A549 (cell line): ENCODE results near the gene PRRX2.

ENCODE experiments used
- JUN ChIP-seq, 2 experiments: fragments of >200 bp; sonication (Bioruptor Twin); formaldehyde crosslinking; IDR thresholded peaks; 2 replicates in 1 of 2; 3 replicates in 1 of 2; pipeline ENCODE4 v1.6.1; 2016 to 2017
- RAD21 ChIP-seq, 2 experiments: fragments of >200 bp in 1 of 2; sonication (Bioruptor Twin) in 1 of 2; formaldehyde crosslinking in 1 of 2; IDR thresholded peaks in 1 of 2; conservative IDR thresholded peaks in 1 of 2; 2 replicates in 1 of 2; 3 replicates in 1 of 2; pipeline ENCODE4 v1.6.1; 2012 to 2018; ENCODE audit warnings: inconsistent platforms in 1 of 2
- ZC3H11A ChIP-seq: fragments of 450-650 bp; IDR thresholded peaks from 2 replicates; pipeline ENCODE4 v1.6.1; 2014; ENCODE audit warnings: antibody characterized with exemption, mild to moderate bottlenecking
- ZNF302 ChIP-seq: fragments of 250-450 bp; sonication (Bioruptor Pico); IDR thresholded peaks from 2 replicates; pipeline ENCODE4 v1.9.0; 2021; ENCODE audit warnings: inconsistent platforms, mild to moderate bottlenecking, moderate library complexity
- TF ChIP-seq, protein P1 (sequence below): fragments of >200 bp; sonication (Bioruptor Twin); formaldehyde crosslinking; IDR thresholded peaks from 3 replicates; pipeline ENCODE4 v1.5.1; 2016

DNA sequence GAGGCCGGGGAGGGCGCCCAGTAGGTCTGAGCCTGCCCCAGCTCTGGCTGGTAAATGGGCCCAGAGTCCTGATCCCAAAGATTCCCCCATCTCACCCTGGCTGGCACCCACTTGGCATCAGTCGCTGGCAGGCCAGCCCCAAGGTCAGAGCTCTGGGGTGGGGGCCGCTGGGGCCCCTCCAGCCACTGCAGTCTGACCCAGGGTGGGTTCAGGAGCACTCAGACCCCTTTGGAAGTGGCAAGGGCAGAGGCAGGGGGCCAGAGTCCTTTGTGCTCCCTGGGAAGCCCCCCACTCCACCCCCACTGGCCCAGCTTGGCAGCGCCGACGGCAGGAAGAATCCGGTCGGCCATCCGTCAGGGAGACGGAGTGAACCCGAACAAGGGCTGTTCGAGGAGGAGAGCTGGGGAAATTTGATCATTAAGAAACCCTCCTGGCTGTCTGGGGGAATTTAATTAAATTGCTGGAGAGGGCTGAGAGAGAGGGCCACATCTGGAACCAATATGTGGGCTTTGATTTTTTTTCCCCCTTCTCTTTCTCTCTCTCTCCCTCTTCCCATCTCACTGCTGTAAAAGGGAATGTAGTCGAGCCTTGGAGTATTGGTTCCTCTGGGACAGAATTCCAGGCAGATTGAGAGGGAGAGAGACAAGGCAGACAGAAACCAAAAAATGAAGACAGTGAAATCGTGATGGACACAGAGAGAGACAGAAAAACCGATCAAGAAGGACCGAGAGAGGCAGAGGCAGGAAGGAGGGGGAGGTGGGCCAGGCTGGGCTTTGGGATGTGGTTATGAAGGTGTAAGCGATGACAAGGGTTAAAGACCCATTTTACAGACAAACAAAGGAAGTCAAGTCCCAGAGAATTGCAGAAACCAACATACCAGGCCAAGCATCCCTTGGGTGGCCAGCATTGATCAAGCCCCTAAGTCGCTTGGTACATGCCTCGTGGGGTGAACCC, 15.4 kb upstream of the PRRX2 start:
- TF ChIP-seq, protein P1, sequence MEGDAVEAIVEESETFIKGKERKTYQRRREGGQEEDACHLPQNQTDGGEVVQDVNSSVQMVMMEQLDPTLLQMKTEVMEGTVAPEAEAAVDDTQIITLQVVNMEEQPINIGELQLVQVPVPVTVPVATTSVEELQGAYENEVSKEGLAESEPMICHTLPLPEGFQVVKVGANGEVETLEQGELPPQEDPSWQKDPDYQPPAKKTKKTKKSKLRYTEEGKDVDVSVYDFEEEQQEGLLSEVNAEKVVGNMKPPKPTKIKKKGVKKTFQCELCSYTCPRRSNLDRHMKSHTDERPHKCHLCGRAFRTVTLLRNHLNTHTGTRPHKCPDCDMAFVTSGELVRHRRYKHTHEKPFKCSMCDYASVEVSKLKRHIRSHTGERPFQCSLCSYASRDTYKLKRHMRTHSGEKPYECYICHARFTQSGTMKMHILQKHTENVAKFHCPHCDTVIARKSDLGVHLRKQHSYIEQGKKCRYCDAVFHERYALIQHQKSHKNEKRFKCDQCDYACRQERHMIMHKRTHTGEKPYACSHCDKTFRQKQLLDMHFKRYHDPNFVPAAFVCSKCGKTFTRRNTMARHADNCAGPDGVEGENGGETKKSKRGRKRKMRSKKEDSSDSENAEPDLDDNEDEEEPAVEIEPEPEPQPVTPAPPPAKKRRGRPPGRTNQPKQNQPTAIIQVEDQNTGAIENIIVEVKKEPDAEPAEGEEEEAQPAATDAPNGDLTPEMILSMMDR: no peak
- TF ChIP-seq ZNF302 (CRISPR knock-in tag): no peak
- no peak for TF ChIP-seq JUN (IDR thresholded peaks at IDR 0.05)
- no peak for TF ChIP-seq RAD21 (conservative IDR thresholded peaks at IDR 0.05 in 1 of 2, IDR thresholded peaks at IDR 0.05 in 1 of 2)
- no peak for TF ChIP-seq ZC3H11A
